NCI-H2196 (cell line): ENCODE results near the gene CYGB.

Experiments used
- DNase-seq: peaks from one replicate; lab custom pipeline; 2025; ENCODE audit not compliant: unreplicated experiment; lab: John Stamatoyannopoulos, UW

Gene CYGB

DNA sequence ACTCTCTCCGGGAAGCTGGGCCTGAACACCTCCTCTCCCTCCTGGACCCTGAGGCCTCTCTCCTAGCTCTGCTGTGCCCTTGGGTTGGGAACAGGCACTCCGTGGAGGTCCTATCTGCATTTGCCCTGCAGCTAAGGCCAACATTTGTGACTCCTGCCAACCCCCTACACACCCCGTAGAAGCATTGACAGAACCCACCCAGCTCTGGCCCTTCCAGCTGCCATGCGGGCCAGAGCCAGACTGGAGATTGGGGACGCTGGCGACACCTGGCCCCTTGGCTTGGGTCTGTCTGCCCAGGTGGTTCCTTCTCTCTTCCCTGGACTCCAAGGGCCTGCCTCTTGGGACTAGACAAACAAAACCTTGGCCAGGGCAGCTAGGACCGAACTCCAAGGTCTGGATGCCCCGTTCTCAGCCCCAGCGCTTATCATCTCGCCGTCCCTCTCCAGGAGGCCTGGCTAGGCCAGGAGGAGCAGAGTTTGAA, 35.6 kb downstream of the CYGB start:
- DNase-seq: no peak

DNA sequence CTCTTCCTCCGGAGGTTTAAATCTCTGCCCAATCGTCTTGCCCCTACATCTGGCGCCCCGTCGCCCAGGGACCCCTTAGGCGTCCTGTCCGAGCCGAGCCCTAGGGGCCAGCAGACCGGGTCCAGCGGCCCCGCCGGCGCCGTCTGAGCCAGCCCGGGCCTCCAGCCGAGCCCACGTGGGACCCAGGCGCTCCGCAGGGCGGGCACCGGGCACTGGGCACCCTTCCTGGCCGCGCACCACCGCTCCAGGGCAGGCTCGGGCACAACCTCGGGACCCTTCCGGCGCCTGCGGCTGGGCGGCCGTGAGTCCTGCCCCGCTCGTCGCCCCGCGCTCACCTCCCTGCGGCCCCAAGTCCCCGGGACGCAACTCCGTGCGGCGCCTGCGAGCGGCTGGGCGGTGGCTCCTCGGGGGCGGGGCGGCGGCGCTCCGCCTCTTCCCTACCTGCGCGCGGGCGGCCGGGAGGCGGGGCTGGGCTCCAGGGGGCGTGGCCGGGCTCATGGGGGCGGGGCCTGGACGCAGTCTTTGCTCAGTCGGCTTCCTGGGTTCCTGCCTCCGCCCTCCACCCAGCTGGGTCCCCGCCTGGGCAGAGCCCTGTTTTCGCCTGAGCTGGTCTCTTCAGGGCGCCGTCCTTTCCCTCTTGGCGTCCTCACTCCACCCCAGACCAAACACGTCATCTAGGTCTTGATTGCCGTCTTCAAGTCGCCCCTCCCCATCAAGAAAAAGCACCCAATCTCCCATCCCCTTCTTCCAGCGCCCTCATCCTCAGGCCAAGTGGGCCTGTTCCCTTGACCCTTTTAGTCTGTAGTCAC, 36.3 kb downstream of the CYGB start, which contains the start of gene RHBDF2:
RHBDF2 (minus strand) TSS at position 406 of the 809 bp plus-strand sequence. CDS start 19,899 bp downstream, outside the sequence.
- peak; percentile 92 for DNase-seq

DNA sequence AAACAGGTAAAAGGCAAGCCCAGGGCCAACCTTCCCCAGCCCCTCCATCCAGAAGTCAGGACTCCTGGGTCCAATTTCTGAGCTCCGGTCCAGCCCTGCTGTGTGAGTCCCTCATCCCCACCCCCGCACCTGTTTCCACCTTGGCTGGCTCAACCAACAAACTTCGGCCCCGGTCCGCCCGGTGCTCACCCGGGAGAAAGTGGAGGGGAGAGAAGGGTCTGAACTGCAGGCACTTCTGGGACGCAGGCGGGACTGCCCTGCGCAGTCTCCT, 36.8 kb downstream of the CYGB start:
- DNase-seq: no peak

DNA sequence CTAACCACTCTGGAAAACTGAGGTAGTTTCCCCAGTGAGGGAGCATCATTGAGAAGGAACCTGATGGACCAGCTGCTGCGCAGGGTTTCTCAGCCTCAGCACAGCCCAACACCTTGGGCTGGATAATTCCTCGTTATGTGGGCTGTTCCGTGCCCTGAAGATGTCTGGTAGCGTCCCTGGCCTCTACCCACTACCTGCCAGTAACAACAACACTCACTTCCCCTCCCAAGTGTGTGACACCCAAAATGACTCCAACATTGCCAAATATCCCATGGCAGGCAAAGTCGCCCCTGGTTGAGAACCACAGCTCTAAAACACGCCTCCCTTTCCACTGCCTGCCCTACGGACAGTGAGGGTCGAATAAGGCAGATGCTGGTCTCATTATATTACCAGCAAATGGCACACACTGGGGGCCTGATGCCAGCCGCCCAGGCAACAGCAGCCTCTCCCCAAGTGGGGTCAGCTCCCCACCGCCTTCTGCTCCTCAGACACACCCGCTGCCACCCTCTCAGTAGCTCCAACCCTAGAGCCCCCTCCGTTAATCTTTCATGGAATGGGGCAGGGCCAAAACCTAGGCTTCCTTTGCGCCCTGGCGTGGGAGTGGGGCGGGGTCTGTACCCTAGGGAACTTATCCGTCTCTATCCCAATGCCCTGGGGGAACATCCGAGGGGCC, 37.3 kb downstream of the CYGB start:
- no peak for DNase-seq

DNA sequence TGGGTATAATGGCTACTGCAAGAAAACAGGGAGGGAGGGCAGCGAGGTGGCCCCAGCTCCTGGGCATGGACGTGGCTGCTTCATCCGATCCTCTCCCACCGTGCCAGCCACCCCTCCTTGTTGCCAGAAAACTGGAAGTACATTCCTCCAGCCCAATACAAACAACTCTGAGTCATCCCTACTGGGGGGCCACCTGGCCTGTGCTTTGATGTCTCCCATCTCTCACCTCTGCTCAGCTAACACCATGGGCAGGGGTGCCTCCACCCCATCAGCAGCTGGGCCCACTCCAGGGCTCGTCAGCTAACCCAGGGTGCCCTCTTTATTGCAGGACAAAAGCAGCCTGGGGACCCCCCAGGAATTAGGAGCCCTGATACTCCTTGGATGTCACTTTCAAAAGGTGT, 38.2 kb downstream of the CYGB start:
- DNase-seq: no peak

DNA sequence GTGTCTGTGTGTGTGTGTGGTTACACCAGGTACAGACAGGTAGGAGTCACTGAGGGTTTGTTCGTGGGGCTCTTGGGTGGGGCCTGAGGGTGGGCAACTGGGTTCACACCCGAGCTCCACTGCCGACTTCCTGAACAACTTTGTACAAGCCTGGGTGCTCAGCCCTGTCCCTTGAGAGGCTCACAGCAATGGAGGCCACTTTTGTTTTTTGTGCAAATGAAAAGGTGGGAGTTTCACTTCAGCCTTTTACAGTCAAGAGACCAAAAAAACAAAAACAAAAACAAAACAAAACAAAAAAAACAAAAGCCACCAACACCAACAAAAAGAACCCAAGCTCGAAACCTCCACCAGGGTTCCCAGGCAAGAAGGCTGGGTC, 38.6 kb downstream of the CYGB start:
- no peak for DNase-seq

DNA sequence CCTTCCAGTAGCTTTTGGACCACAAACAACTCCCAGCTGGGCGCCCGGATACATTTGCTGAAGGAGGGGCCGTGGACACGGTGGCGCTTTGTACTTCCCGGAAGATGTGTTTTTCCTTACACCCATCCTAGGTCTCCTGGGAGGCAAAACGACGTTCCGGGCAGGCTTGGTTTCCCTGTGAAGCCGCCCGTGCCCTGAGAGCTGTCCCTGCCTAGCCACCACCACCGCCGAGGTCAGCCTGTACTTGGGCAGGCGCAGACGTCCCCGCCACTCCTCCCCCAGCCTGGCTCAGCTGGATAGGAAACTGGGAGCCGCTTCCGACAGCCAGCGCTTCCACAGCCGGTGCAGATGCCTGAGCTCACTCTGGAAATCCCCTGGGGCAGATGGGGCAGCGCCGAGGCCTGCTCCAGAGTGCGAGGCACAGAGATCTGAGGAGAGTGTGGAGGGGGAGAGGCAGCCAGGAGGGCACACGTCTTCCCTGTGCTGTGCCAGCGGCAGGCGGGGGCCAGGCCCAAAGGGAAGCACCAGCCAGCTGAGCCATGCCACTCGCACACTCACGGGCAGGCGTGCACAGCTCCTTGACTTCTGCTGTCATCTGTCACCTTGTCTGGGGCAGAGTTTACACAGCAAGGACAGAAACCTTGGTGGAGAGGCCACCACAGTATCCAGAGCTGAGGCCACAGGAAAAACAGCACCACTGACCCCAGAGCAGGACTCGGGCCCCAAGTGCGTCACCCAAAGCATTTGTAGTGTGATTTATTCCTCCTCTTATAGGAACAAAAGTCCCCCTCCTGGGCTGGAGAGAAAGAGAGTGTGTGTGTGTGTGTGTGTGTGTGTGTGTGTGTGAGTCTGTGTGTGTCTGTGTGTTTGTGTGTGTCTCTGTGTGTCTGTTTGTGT, 39.3 kb downstream of the CYGB start:
- DNase-seq: no peak

DNA sequence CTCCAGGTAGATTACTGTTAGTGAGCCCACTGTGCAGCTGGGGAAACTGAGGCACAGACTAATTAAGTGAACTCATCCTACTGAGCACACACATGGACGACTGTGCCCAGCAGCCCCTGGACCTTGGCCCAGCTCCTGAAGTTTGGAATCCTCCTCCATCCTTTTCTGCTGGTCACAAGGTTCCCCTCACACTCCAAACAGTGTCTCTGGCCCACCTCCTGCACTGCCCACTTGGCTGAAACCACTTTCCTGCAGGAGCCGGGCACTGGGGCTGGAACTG, 39.9 kb downstream of the CYGB start:
- DNase-seq: no peak

DNA sequence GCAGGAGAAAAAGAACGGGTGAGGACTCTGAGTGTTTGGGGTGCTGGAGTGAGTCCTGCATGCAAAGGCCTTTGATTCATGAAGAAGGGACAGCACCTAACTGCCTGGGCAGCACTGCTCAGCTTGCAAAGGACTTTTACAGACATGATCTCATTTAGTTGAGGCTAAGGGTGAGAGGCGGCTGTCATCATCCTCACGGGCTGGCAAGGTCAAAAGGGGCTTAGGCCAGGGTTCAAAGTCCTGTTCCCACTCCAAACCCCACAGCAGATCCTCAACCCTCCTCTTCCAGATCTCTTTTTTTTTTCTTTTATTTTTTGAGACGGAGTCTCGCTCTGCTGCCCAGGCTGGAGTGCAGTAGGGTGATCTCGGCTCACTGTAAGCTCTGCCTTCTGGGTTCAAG, 41.0 kb downstream of the CYGB start:
- DNase-seq: no peak

DNA sequence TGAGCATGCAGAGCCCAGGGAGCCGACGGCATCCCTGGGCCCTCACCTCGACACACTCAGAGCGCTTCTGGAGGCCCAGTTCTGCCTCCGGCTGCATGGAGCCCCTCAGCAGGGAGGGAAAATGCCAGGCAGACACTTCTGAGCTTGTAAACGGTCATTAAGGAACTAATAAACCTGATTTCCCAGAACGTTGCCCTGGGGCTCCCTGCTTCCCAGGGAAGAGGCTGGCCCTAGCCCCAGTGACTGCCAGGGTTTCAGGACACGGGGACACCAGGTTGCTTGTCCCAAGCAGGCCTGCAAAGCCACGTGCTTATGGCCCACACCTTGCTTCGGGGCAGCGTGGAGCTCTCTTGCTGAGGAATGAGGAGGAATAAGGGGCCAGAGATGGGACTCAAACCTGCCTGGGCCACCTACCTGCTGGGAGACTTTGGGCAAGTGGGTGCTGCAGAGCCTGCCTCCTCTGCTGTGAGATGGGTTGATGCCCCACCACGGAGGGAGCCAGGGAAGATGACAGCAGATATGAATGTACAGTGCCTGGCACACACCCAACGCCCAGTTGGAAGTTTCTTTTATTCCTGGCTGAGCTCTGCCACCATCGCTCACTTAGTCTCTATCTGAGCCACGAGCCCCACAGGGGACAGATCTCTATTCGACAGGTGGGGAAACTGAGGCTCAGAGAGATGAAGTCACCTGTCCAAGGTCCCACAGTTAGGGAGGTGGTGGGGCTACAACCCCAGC, 41.7 kb downstream of the CYGB start:
- DNase-seq: no peak

DNA sequence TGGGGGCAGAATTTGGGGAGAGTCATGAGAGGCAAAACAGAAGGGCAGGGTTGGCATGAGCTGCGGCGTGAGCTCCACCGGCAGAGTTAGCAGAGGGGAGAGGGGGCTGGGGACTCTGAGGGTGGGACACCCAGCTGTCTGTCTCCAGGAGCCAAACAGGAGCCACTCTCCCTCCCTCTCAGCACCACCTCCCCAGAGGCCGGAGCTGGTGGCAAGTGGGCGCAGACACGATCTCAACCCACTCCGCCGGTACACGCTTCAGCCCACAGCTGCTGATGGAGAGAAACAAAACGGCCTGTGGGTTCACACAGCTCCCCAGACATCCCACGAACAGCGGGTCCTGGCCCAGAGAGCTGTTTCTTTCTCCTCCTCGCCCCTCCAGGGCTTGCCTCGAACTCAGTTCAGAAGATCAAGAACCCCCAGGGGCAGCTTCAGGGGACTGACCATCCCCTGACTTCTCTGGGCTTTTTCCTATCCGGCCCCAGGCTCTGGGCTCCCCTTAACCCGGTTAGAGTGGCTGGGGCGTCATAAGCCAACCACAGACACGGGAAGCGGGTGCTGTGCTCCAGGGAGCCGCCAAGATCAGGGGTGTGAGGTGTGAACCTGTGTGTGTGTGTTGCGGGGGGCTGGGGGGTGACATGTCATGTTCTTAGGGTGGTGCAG, 43.9 kb downstream of the CYGB start:
- no peak for DNase-seq

DNA sequence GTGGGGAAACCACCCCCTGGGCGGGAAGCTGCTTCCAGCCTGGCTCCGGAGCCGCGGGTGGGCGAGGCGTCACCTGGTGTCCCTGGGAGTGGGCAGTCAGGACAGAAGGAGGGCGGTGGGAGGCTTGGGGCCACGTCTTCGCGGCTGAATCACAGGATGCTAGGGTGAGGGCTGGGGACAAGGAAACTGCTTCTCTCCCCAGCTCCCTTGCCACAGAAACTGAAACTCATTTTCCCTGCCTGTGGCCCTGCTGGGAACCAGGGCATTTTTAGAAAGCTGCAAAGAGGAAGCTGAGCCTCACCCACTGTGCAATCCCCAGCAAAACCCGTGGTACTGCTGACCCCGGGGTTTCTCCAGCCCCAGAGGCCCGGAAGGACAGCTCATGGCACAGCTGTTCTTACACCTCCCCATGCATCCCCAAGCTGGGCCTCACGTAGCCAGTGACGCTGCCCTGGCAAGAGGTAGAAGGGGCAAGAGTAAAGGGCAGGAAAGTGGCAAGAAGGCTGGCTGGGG, 44.5 kb downstream of the CYGB start:
- no peak for DNase-seq

DNA sequence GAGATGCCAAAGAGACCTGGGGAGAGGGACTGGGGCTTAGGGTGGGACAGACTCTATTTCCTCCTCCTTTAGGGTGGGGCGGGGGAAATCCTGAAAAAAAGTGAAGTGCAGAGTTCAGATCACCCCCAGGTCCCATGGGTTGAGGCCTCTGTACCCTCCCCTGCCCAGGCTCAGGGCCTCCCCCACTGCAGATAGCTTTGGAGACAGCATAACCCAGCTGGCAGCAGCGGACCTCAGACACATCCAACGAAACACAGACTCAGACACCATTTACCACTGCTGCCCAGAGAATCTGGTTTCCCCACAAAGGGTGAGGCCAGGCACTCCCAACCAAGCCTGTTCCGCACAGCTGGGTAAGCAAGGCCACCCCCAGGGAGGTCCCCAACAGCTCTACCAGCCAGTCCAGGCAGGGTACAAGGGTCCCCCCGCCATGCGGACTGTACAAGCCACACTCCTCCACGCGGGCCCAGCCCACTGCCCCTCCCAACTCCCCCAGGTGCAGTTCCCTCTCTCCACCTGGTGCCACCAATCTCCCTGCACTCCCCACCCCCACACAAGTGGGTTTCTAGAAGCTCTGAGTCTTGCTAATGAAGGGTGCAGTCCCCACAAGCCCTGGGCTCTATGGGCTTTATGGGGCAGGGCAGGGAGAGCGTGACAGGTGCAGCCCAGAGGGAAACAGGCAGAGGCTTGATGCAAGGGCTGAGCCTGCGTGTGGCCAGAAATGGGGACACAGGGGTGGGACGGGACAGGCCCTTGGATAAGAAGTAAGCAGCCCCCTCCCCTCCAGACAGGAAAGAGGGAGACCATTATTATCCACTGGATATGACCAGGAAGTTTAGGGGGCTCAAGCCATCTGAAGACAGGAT, 45.2 kb downstream of the CYGB start:
- no peak for DNase-seq

DNA sequence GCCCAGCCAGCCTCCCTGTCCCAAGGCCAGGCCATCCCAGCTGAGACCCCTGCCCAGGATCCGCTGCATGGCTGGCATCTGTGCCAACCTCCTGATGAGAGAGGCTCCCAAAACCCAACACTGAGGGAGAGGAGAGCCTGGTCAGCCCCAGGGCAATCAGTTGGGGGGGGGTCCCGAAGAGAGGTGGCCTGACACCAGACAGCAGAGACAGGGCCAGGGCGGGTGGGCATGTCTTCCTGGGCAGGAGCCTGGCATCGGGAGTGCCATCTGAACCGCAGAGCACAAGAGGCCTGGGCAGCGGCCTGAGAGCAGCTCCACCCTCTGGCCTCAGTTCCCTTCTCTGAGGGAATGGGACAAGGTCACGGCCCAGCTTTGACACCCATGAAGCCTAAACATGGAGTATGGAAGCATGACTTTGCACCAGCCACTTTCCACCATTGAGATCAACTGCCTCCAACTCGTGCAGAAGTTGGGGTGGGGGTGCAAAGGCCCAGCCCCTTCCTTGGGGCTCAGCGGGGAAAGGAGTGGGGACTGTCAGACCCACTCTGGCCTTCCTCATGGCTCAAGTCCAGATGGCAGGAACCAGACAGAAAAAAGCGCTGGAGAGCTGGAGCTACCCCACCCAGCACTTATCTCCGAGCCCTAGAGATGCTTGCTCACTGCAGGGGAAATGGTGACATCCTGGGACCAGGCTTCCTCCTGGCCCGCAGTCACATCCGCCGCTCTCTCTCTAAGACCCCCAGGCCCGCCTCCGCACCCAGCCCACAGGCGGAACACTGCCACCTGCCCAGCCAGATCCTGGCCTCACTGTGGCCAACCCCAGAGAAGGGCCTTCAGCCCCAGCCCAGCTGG, 46.0 kb downstream of the CYGB start:
- DNase-seq: no peak

DNA sequence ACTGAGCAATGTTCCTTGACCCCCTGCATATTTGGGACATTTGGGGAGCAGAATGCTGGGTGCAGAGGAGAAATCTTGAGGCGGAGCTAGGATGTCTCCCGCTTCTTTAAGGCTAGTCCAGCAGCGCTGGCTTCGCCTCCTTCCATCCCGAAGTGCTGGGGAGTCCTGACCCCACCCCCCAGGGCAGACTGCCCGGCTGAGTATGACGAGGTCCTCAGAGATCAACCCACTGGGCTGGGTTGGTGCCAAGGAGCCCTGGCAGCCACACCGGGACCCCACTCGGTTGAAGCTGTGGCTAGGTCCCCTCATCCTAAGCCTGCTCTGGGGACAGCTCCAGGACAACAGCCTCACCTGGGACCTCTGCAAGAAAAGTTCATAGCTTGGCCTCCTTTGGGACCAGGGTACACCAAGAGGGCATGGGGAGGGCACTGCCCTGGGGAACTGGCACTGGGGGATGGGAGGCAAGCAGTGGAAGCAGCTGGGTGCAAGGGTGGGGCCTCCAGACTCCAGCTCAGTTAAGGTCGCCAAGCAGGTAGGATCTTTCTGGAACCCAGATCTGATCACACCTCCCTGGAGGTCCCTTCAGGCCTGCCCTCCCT, 47.3 kb downstream of the CYGB start:
- no peak for DNase-seq

DNA sequence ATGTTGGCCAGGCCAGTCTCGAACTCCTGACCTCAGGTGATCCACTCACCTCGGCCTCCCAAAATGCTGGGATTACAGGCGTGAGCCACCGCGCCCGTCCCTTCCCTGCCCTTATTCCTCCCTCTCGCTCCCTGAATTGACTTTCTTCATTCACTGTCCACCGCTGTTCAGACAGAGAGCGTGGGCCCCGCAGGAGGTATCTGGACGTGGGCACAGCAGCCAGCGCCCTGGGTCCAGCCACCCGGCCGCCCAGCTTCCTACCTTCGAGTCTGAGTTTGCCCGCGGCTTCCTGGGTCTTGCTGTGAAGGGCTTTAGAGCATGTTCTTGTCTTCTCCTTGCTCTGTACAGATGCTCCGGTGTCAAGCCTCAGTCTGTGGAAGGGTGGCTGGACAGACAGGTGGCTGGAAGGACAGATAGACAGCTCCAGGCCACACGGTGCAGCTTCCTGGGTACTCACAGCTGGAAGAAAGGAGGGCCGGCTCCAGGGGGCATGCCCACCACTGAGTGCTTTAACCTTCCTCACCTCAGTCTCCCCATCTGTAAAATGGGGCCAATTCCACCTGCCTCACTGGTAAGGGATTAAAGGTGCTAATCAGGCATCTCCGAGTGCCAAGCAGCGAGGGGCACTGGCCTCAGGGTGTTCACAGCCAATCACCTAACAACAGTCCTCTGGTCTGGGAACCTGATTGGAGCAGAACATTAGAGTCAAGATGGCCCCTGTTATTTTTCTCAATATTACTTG, 49.9 kb downstream of the CYGB start:
- no peak for DNase-seq

DNA sequence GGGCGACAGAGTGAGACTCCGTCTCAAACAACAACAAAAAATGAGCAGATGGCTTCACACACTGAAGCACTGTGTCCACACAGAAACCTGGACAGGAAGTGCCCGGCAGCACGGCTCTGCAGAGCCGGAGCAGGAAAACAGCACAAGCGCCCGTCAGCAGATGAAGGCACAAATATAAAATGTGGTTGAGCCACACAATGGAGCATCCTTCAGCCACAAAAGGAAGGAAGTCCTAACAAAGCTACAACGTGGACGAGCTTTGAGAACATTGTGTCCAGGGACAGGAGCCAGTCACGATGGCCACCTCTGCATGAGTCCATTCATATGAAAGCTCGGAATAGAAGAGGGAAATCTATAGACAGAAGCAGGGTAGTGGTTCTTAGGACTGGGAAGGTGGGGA, 51.9 kb downstream of the CYGB start:
- no peak for DNase-seq
